Neural progenitor cell (in vitro differentiated cells): ENCODE measurements around the gene LRCH4. TPM values are rescaled to one million over a fixed set of nuclear protein-coding genes. Genes with fewer than 3 reads are reported as not detected.
"Not testable (repeated sequence)": the region's sequence is repeated elsewhere in the genome, so short reads cannot be mapped to it uniquely, and the experiment has no call there.

Experiments
- DNase-seq: peaks from one replicate; pipeline ENCODE4 v3.0.0-alpha.2; 2016; ENCODE audit warnings: low spot score
- H2AFZ ChIP-seq: fragments of 200-600 bp; sonication (generic); replicated peaks from 2 replicates; pipeline ENCODE4 v1.6.1; 2016; ENCODE audit warnings: antibody characterized with exemption
- H3F3A ChIP-seq: fragments of 200-600 bp; sonication (generic); 2 replicates; pipeline ENCODE4 v1.6.1; 2016; ENCODE audit warnings: antibody characterized with exemption, low read depth
- H3K27ac ChIP-seq: fragments of 200-600 bp; sonication (generic); 2 replicates; pipeline ENCODE4 v1.5.1; 2016; ENCODE audit warnings: mild to moderate bottlenecking
- H3K27me3 ChIP-seq: fragments of 200-600 bp; sonication (generic); 2 replicates; pipeline ENCODE4 v1.6.1; 2016; ENCODE audit warnings: mild to moderate bottlenecking, moderate library complexity
- H3K36me3 ChIP-seq: fragments of 200-600 bp; sonication (generic); 2 replicates; pipeline ENCODE4 v1.5.1; 2016
- H3K4me1 ChIP-seq: fragments of 200-600 bp; sonication (generic); 2 replicates; pipeline ENCODE4 v1.6.1; 2016; ENCODE audit warnings: mixed run types
- H3K4me2 ChIP-seq: fragments of 200-600 bp; sonication (generic); 2 replicates; pipeline ENCODE4 v1.6.1; 2016
- H3K4me3 ChIP-seq: fragments of 200-600 bp; sonication (generic); 2 replicates; pipeline ENCODE4 v1.5.1; 2016
- H3K79me2 ChIP-seq: fragments of 200-600 bp; sonication (generic); 2 replicates; pipeline ENCODE4 v1.6.1; 2016; ENCODE audit warnings: low read depth
- H3K9ac ChIP-seq: fragments of 200-600 bp; sonication (generic); 2 replicates; pipeline ENCODE4 v1.6.1; 2016
- H3K9me3 ChIP-seq: fragments of 200-600 bp; sonication (generic); 2 replicates; pipeline ENCODE4 v1.5.1; 2016; ENCODE audit warnings: low read depth
- H4K20me1 ChIP-seq: fragments of 200-600 bp; sonication (generic); 2 replicates; pipeline ENCODE4 v1.6.1; 2016; ENCODE audit warnings: low read depth
- H3K27ac Mint-ChIP-seq: 3 replicates; pipeline ENCODE4 v1.8.0; 2021; ENCODE audit warnings: mixed read lengths
- H3K27me3 Mint-ChIP-seq: 2 replicates; pipeline ENCODE4 v1.8.0; 2022; ENCODE audit warnings: low read depth, mild to moderate bottlenecking, inconsistent platforms, moderate library complexity, mixed read lengths; ENCODE audit not compliant: insufficient read depth
- H3K36me3 Mint-ChIP-seq: 3 replicates; pipeline ENCODE4 v1.8.0; 2021; ENCODE audit warnings: mixed read lengths
- H3K4me1 Mint-ChIP-seq: 3 replicates; pipeline ENCODE4 v1.8.0; 2021; ENCODE audit warnings: mixed read lengths
- H3K4me3 Mint-ChIP-seq: 3 replicates; pipeline ENCODE4 v1.8.0; 2021; ENCODE audit warnings: mild to moderate bottlenecking, moderate library complexity, mixed read lengths
- H3K9me3 Mint-ChIP-seq: 3 replicates; pipeline ENCODE4 v1.8.0; 2020; ENCODE audit warnings: mixed read lengths
- EZH2 ChIP-seq: fragments of 200-600 bp; sonication (generic); IDR thresholded peaks from 2 replicates; pipeline ENCODE4 v1.6.1; 2017; ENCODE audit warnings: antibody characterized with exemption, mild to moderate bottlenecking, moderate library complexity
- EZH2phosphoT487 ChIP-seq: fragments of 200-600 bp; sonication (generic); IDR thresholded peaks from 2 replicates; pipeline ENCODE4 v1.6.1; 2017; ENCODE audit warnings: antibody characterized with exemption
- total RNA-seq: library from RNA; depleted of rRNA; stranded (reverse); fragments of >200 nt; gene quantifications from 2 replicates; pipeline ENCODE4 v1.2.3, GENCODE V29; 2015; ENCODE audit warnings: low replicate concordance
- TF ChIP-seq, protein P1 (sequence below): fragments of 200-600 bp; sonication (generic); IDR thresholded peaks from 2 replicates; pipeline ENCODE4 v1.5.1; 2017; ENCODE audit warnings: antibody characterized with exemption, mild to moderate bottlenecking

LRCH4 gene
- total RNA-seq, 1 donor from 2014 or later = 4.5 TPM

DNA sequence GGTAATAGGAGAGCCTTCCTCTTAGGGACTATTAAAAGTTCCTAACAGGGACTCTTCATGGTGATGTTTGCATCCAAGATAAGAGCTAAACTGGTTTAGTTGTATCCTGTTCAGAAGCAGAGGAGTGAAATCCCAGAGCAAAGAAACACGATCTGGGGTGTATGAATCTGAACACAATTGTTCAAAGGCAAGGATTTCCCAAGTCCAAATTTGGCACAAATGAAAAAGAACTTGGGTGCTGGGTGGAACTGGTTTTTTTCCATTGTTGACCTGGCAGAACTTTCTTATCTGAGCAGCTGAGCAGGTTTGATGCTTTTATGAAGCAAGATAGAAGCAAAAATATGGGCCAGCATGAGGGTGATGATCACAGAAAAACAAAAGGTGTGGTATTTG, 41.0 kb downstream of the LRCH4 start:
- TF ChIP-seq, protein P1, sequence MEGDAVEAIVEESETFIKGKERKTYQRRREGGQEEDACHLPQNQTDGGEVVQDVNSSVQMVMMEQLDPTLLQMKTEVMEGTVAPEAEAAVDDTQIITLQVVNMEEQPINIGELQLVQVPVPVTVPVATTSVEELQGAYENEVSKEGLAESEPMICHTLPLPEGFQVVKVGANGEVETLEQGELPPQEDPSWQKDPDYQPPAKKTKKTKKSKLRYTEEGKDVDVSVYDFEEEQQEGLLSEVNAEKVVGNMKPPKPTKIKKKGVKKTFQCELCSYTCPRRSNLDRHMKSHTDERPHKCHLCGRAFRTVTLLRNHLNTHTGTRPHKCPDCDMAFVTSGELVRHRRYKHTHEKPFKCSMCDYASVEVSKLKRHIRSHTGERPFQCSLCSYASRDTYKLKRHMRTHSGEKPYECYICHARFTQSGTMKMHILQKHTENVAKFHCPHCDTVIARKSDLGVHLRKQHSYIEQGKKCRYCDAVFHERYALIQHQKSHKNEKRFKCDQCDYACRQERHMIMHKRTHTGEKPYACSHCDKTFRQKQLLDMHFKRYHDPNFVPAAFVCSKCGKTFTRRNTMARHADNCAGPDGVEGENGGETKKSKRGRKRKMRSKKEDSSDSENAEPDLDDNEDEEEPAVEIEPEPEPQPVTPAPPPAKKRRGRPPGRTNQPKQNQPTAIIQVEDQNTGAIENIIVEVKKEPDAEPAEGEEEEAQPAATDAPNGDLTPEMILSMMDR = no peak
- TF ChIP-seq EZH2phosphoT487 (no peak), EZH2 (no peak)
- Mint-ChIP-seq H3K9me3 (no peaks in the 10 kb centered on the region), H3K27me3 (peaks cover 3% of the 10 kb centered on the region), H3K4me1 (peaks cover 62% of the 10 kb centered on the region), H3K36me3 (no peaks in the 10 kb centered on the region), H3K4me3 (peak overlapping the region; percentile 11), H3K27ac (peak overlapping the region; percentile 50)
- Histone ChIP-seq H3F3A (peaks cover 8% of the 10 kb centered on the region), H3K27ac (no peak overlapping the region), H3K27me3 (peaks cover 7% of the 10 kb centered on the region), H4K20me1 (peaks cover 20% of the 10 kb centered on the region), H3K9ac (no peak overlapping the region), H3K9me3 (no peaks in the 10 kb centered on the region), H3K36me3 (no peaks in the 10 kb centered on the region), H2AFZ (no peak overlapping the region), H3K4me1 (peaks cover 26% of the 10 kb centered on the region), H3K4me2 (no peak overlapping the region), H3K4me3 (no peak overlapping the region), H3K79me2 (peaks cover 12% of the 10 kb centered on the region)
- DNase-seq = no peak

DNA sequence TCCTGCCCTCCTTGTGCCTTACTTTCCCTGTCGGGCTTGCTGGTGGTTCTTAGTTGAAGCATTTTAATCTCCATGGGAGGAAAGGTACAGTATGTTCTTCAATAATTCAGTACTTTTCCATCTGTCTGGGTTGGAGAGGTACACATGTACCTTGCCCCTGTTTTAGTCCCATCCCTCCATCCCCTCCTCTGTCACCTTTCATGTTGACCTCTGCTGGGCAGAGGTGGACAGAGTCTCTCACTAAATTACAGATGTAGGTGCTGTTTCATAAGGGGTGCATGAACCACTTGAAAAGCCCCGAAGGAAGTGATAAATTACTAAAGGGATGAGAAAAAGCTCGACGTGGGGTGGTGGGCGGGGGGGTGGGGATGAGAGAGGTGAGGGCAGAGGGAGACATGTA, 41.5 kb downstream of the LRCH4 start:
- Histone ChIP-seq H2AFZ (no peak overlapping the region), H3K36me3 (no peaks in the 10 kb centered on the region), H3K4me2 (no peak overlapping the region), H3K9me3 (no peaks in the 10 kb centered on the region), H3K79me2 (peaks cover 13% of the 10 kb centered on the region), H3K4me3 (no peak overlapping the region), H3K27me3 (peaks cover 10% of the 10 kb centered on the region), H3K9ac (no peak overlapping the region), H3F3A (peaks cover 8% of the 10 kb centered on the region), H4K20me1 (peaks cover 24% of the 10 kb centered on the region), H3K4me1 (peaks cover 26% of the 10 kb centered on the region), H3K27ac (no peak overlapping the region)
- TF ChIP-seq, protein P1 = no peak
- no peak for TF ChIP-seq EZH2
- TF ChIP-seq EZH2phosphoT487 = no peak
- no peaks in the 10 kb centered on the region for H3K36me3 Mint-ChIP-seq
- no peak overlapping the region for H3K27ac Mint-ChIP-seq
- no peak for DNase-seq
- H3K9me3 Mint-ChIP-seq = no peaks in the 10 kb centered on the region
- no peak overlapping the region for H3K4me3 Mint-ChIP-seq
- peaks cover 66% of the 10 kb centered on the region for H3K4me1 Mint-ChIP-seq
- peaks cover 3% of the 10 kb centered on the region for H3K27me3 Mint-ChIP-seq

DNA sequence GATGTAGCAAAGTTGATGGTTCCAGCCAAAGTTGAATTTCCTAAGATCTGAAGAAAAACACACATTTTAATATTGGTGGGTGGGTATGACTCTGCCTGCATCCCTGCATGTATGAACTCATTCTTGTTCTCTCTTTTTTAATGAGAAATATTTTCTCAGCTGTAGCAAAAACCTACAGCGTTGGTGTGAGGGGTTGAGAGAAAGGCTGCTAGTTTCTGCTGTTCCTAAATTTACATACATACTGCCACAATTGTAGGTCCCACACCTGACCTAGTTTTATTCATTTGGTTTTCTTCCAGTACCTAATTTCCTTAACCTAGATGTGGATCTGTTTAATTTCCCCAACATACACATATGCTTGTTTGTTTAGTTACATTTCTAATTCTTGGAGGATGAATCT, 42.3 kb downstream of the LRCH4 start:
- Histone ChIP-seq H3K27me3 (peaks cover 10% of the 10 kb centered on the region), H3K27ac (no peak overlapping the region), H3K4me1 (peaks cover 26% of the 10 kb centered on the region), H2AFZ (no peak overlapping the region), H3K4me3 (no peak overlapping the region), H3K36me3 (no peaks in the 10 kb centered on the region), H3K9me3 (no peaks in the 10 kb centered on the region), H3K9ac (no peak overlapping the region), H3F3A (peaks cover 8% of the 10 kb centered on the region), H4K20me1 (peaks cover 24% of the 10 kb centered on the region), H3K79me2 (peaks cover 13% of the 10 kb centered on the region), H3K4me2 (no peak overlapping the region)
- H3K4me3 Mint-ChIP-seq = no peak overlapping the region
- no peak overlapping the region for H3K27ac Mint-ChIP-seq
- no peaks in the 10 kb centered on the region for H3K9me3 Mint-ChIP-seq
- peaks cover 3% of the 10 kb centered on the region for H3K27me3 Mint-ChIP-seq
- H3K4me1 Mint-ChIP-seq = peaks cover 65% of the 10 kb centered on the region
- no peak for TF ChIP-seq EZH2phosphoT487
- no peak for TF ChIP-seq EZH2
- TF ChIP-seq, protein P1 = no peak
- DNase-seq = no peak
- H3K36me3 Mint-ChIP-seq = no peaks in the 10 kb centered on the region

DNA sequence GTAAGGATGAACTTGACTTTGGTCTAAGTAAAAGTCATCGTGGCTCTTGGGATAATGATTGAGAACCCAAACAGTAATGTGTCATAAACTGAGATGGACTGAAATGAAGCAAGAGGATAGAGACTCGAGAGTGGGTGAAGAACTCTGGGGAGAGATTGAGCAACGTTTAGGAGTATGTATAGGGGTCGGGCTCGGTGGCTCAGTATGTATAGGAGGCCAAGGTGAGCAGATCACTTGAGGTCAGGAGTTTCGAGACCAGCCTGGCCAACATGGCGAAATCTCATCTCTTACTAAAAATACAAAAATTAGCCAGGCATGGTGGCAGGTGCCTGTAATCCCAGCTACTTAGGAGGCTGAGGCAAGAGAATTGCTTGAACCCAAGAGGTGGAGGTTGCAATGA, 44.6 kb downstream of the LRCH4 start:
- H3K27ac ChIP-seq, H3K4me3 ChIP-seq, H3K36me3 Mint-ChIP-seq, H3K9ac ChIP-seq, H3F3A ChIP-seq, H3K36me3 ChIP-seq, H3K4me2 ChIP-seq, H3K9me3 ChIP-seq, DNase-seq, H2AFZ ChIP-seq, H3K27ac Mint-ChIP-seq, H3K27me3 Mint-ChIP-seq, H3K9me3 Mint-ChIP-seq: not testable (repeated sequence)
- Histone ChIP-seq H3K4me1 (peaks cover 15% of the 10 kb centered on the region), H3K27me3 (peaks cover 10% of the 10 kb centered on the region), H4K20me1 (peaks cover 18% of the 10 kb centered on the region), H3K79me2 (peaks cover 13% of the 10 kb centered on the region)
- Mint-ChIP-seq H3K4me1 (peaks cover 52% of the 10 kb centered on the region), H3K4me3 (peak overlapping the region; percentile 47)
